ENCODE results near the gene LSR. TPM values are rescaled to one million over a fixed set of nuclear protein-coding genes. Genes with fewer than 3 reads are reported as not detected.
"Not testable (repeated sequence)": the region's sequence is repeated elsewhere in the genome, so short reads cannot be mapped to it uniquely, and the experiment has no call there.

Gene LSR
- total RNA-seq, 1 experiment from 2014 or later, result 64.7 TPM

DNA sequence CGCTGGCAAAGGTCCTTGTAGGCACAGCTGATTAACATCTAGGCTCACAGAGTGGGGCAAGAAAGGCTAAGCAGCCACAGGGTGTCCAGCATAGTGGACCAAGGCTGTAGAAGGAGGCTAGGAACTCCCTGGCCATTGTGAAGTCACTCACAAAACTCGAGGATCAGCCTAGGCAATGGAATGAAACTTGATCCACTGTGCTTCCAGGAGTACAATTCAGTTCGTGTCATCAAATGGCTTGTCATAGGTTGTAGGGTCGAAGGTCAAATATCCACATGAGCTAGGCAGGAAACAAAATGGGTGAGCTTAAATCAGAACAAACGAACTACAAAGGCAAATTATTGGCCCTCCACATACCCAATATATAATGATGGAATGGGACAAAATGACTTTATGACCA is 15.9 kb upstream of the LSR start:
- Histone ChIP-seq H3K27me3 (ENCODE audit: control insufficient read depth, insufficient read depth, low read length) (no peaks in the 10 kb centered on the region; the same call in 1 of the 2 replicates), H3K4me3 (ENCODE audit: low read depth in 2 of 2, low read length in 2 of 2) (no peak overlapping the region), H3K4me1 (ENCODE audit: control insufficient read depth, insufficient read depth, low read length) (no peaks in the 10 kb centered on the region), H3K27ac (ENCODE audit: low read length) (no peak overlapping the region), H3K36me3 (ENCODE audit: control insufficient read depth, insufficient read depth, low read length) (no peaks in the 10 kb centered on the region), H3K9me3 (ENCODE audit: control insufficient read depth, insufficient read depth, low read depth, low read length) (no peaks in the 10 kb centered on the region)
- BruUV-seq (replicated peaks), result no TSS peak
- in situ Hi-C loops (cut with HindIII; ENCODE audit: low pct_unique_long_range_greater_than_20kb, low sequenced_read_pairs) (no loop called here), intact Hi-C loops (cut with micrococcal nuclease; ENCODE audit: unreplicated experiment) (no loop called here)
- POLR2A ChIA-PET, result no interaction called here
- TF ChIP-seq POLR2AphosphoS5 (IDR thresholded peaks at IDR 0.05; ENCODE audit: low read depth, low read length), result no peak
- TF ChIP-seq, protein P1, sequence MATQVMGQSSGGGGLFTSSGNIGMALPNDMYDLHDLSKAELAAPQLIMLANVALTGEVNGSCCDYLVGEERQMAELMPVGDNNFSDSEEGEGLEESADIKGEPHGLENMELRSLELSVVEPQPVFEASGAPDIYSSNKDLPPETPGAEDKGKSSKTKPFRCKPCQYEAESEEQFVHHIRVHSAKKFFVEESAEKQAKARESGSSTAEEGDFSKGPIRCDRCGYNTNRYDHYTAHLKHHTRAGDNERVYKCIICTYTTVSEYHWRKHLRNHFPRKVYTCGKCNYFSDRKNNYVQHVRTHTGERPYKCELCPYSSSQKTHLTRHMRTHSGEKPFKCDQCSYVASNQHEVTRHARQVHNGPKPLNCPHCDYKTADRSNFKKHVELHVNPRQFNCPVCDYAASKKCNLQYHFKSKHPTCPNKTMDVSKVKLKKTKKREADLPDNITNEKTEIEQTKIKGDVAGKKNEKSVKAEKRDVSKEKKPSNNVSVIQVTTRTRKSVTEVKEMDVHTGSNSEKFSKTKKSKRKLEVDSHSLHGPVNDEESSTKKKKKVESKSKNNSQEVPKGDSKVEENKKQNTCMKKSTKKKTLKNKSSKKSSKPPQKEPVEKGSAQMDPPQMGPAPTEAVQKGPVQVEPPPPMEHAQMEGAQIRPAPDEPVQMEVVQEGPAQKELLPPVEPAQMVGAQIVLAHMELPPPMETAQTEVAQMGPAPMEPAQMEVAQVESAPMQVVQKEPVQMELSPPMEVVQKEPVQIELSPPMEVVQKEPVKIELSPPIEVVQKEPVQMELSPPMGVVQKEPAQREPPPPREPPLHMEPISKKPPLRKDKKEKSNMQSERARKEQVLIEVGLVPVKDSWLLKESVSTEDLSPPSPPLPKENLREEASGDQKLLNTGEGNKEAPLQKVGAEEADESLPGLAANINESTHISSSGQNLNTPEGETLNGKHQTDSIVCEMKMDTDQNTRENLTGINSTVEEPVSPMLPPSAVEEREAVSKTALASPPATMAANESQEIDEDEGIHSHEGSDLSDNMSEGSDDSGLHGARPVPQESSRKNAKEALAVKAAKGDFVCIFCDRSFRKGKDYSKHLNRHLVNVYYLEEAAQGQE (IDR thresholded peaks at IDR 0.05; ENCODE audit: insufficient read depth in 1 of 2, low read depth in 2 of 2, low read length in 1 of 2), result no peak
- no peak for TF ChIP-seq SIN3A (IDR thresholded peaks at IDR 0.05; ENCODE audit: borderline replicate concordance, insufficient read depth, low read depth, low read length)
- TF ChIP-seq TCF7L2 (IDR thresholded peaks at IDR 0.05; ENCODE audit: low read depth, low read length), result no peak
- no peak for ATAC-seq
- CTCF ChIA-PET, result no interaction called here
- no peak for DNase-seq (ENCODE audit: low read depth, low spot score)

- ChIA-PET POLR2A (interaction anchor here (0.6 kb wide), 1 partner anchor 250 kb away, joined by 3 read pairs; no protein-coding TSS in a partner anchor), CTCF (interaction anchor here (0.5 to 0.7 kb wide), 3 partner anchors 28 to 583 kb away, joined by 3 to 12 read pairs (median 4); no protein-coding TSS in a partner anchor)
- H3K4me3 ChIP-seq (ENCODE audit: low read depth in 2 of 2, low read length in 2 of 2), result no peak overlapping the region
- peaks cover 15% of the 10 kb centered on the region; the same call in 1 of the 2 replicates for H3K27me3 ChIP-seq (ENCODE audit: control insufficient read depth, insufficient read depth, low read length)
- H3K27ac ChIP-seq (ENCODE audit: low read length), result no peak overlapping the region
- no peaks in the 10 kb centered on the region for H3K4me1 ChIP-seq (ENCODE audit: control insufficient read depth, insufficient read depth, low read length)
- peaks cover 6% of the 10 kb centered on the region; the same call in 1 of the 2 replicates for H3K9me3 ChIP-seq (ENCODE audit: control insufficient read depth, insufficient read depth, low read depth, low read length)
- in situ Hi-C loops (cut with HindIII; ENCODE audit: low pct_unique_long_range_greater_than_20kb, low sequenced_read_pairs) (no loop called here), intact Hi-C loops (cut with micrococcal nuclease; ENCODE audit: unreplicated experiment) (no loop called here)
- H3K36me3 ChIP-seq (ENCODE audit: control insufficient read depth, insufficient read depth, low read length), result no peaks in the 10 kb centered on the region
- TF ChIP-seq CTCF (IDR thresholded peaks at IDR 0.05), result no peak
- TF ChIP-seq TCF7L2 (IDR thresholded peaks at IDR 0.05; ENCODE audit: low read depth, low read length), result no peak
- TF ChIP-seq, protein P1 (IDR thresholded peaks at IDR 0.05; ENCODE audit: insufficient read depth in 1 of 2, low read depth in 2 of 2, low read length in 1 of 2), result no peak
- no peak for TF ChIP-seq POLR2AphosphoS5 (IDR thresholded peaks at IDR 0.05; ENCODE audit: low read depth, low read length)
- no peak for TF ChIP-seq SIN3A (IDR thresholded peaks at IDR 0.05; ENCODE audit: borderline replicate concordance, insufficient read depth, low read depth, low read length)
- DNase-seq (ENCODE audit: low read depth, low spot score) (no peak), ATAC-seq (0 out of 2 replicates have a peak, but pooled peaks have one; percentile 34)
- BruUV-seq (replicated peaks), result no TSS peak
Measured at GRCh38 chr19:35236638-35237400, 12.0 kb upstream of the LSR start.

- H3K36me3 ChIP-seq (ENCODE audit: control insufficient read depth, insufficient read depth, low read length); POLR2A ChIA-PET; H3K4me3 ChIP-seq (ENCODE audit: low read depth in 2 of 2, low read length in 2 of 2); H3K4me1 ChIP-seq (ENCODE audit: control insufficient read depth, insufficient read depth, low read length); H3K9me3 ChIP-seq (ENCODE audit: control insufficient read depth, insufficient read depth, low read depth, low read length); BruUV-seq (replicated peaks); H3K27ac ChIP-seq (ENCODE audit: low read length); CTCF ChIA-PET; ATAC-seq; in situ Hi-C loops (cut with HindIII; ENCODE audit: low pct_unique_long_range_greater_than_20kb, low sequenced_read_pairs); intact Hi-C loops (cut with micrococcal nuclease; ENCODE audit: unreplicated experiment); DNase-seq (ENCODE audit: low read depth, low spot score): not testable (repeated sequence)
- peaks cover 34% of the 10 kb centered on the region for H3K27me3 ChIP-seq (ENCODE audit: control insufficient read depth, insufficient read depth, low read length)
Measured at GRCh38 chr19:35239597-35239996, 9.2 kb upstream of the LSR start.

All from Panc1 (cell line).